Pons (tissue), 1 donor: ENCODE data around the gene PPP2R2C.

Source experiments
- DNase-seq: peaks from one replicate; pipeline ENCODE4 v3.0.0-alpha.2; 2016; ENCODE audit warnings: low spot score

PPP2R2C gene

DNA sequence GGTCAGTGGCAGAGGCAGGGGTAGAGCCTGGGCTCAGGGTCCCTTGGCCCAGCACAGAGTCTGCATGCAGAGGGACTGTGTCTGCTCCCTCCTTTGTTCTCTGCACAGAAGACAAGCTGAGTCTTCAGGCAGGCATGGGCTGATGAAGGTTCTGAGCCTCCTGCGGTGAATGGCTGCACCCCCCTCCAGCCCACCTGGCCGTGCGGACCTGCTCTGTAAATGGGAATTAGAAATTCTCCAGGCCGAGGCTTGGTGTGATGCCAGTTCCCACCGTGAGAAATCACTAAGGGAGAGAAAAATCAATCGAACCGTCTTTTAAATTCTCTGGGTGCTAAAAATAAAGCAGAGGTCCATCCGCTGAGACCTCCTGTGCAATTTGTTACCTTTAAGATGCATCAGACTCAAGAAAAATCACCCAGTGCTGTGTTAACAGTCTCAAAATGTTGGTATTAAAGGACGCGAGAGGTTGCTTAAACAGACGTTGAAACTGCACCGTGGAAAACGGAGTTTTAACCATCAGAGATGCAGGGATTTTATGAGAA is 106.8 kb downstream of the PPP2R2C start:
- no peak for DNase-seq

DNA sequence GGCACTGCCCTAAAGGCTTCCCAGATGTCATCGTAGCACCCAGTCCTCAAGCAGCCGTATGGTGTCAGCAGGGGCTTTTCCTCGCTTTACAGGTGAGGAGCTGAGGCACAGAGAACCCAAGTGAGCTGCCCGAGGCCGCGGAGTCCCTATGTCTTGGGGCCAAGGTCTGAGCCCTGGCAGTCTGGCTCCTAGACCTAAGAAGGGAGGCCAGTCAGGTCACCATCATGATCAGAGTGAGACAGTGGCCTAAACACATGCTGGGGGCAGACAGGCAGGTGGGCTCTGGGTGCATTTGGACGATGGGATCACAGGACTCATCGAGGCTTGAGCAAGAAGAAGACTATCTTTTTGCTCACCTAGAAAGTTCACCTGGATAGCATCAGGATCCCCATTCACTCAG is 107.8 kb downstream of the PPP2R2C start:
- no peak for DNase-seq

DNA sequence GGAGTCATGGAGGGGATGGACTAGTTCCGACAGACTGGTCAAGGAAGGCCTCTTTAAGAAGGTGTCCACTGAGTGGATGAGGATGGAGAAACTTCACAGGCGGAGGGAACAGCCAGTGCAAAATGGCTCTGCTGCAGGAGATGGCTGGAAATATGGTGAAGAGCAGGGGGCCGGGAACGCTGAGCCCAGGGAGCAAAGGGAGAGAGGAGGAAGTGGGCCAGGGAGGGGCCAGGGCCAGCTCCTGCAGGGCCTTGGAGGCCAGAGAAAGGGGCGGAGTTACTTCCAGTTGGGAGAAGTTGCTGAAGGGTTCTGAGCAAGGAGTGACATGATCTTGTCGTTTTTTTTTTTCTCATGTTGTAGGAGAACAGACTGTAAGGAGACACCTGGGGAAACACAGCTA is 108.3 kb downstream of the PPP2R2C start:
- no peak for DNase-seq

DNA sequence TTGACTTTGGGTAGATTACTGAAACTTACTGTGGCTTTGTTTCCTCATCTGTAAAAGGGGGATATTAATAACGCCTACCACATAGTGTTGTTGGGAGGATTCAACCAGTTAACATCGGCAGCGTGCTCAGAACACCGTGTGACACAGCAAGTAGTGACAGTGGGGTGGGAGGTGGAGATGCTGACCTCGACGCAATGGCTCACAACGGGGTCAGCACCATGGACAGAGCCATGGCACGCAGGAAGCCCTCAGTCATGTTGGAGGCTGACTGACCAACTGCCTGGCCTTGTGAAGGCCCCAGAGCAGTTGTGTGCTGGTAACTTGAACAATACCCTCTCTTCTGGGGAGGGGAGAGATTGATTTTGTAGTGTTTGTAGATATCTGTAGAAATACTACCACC is 109.5 kb downstream of the PPP2R2C start:
- no peak for DNase-seq

DNA sequence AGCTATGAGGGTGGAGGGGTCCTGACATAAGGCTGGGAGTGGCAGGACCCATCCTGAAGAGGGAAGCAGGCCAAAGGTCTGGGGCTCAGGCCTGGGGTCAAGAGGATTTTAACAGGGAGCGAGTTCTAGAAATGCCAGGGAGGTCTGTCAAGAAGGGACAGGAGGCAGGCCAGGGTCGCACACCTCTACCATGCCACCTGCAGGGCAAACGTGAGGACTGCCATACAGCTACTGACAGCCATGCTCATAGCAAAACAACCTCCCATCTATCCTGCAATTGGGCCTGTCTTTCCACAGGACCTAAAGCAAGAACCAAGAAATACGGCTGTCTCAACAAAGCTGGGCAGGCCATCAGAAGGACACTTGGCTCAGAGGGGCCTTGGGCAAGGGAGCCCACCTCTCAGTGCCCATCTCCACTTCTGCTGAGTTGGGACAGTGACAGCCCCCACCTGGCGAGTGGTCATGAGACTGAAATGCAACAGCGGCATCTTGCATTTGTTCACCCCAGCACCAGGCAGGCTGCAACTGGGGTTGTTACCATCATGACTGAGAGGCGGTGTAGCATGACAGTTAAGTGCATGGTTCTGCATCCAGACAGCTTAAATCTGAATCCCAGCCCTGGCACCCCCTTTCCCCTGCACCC is 110.0 kb downstream of the PPP2R2C start:
- no peak for DNase-seq

DNA sequence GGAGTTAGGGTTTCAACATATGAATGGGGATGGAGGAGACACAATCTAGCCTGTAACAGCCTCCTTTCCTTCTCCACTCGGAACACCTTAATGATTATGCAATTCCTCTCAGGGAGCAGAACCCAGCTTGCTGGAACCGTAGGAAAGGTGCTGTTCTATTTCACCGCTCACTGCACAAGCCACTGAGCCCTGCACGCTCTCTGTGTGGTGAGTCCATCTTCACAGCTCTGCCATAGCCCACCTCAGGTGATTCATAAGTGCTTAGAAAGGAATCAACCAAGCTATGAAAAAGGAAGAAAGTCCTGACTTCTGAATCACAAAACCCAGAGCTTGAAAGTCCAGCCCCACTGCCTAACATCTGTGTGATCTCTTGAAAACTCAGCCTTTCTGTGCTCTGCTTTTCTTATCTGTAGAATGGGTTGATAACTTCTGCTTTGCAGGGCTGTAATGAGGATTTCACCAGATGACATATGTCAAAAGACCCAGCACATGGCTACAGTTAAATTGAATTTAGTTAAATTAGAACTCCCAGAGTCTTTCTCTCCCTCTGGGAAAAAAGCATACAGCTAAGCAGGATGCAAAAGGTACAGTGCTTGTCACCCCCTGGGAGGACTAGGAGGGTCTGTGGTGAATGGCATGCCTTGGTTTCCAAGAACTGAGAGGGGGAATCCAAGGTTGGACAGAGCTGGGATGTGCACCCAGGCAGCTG is 111.2 kb downstream of the PPP2R2C start:
- no peak for DNase-seq

DNA sequence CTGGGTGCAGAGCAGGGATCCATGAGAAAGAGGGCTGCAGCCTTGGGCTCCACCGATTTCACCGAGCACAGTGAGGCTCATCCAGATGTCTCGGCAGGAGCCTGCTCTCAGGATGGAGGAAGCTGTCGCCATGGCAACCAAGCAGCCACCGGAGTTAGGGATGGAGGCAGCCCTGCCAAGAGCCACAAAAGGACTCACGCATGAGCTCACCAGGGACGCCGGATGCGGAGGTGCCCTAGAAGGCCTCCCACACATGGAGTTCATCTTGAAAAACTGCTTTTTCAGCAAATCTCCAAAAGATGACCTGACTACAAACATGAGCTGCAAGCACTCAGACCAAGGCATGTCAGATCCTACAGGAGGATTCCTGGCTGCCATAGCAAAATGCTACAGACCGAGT is 112.0 kb downstream of the PPP2R2C start:
- no peak for DNase-seq

DNA sequence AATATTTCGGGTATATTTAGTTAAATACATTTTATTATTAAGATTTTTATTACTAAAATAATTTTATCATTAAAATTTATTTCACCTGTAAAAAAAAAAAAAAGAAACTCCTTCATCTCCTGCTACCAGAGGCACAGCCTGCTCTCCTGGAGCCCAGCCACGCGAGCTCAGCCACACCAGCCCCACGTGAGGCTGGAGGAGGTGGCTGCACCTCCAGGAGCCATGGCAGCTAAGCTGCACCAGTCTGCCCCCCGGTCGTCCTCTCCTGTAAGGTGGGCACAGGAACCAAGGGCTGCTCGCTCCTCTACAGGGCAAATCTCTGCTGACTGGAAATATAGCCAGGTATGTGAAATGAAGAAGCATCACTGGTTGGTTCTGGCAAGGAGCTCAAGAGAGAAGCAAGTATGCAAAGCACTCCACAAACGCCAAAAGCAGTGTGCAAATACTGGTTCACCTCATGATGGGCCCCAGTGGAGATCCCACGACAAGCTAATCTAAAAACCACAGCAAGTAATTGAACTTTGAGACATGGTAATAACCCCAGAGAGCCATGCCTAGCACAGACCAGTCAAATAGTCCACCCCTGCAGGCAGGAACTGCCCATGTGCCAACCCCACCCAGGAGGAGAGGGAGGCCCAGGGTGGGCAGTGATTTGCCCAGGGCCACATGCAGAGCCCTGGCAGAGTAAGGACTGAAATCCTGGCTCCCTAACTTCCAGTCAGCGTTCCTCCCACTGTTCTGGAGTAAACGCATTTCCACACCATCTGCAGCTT is 112.7 kb downstream of the PPP2R2C start:
- DNase-seq: no peak

DNA sequence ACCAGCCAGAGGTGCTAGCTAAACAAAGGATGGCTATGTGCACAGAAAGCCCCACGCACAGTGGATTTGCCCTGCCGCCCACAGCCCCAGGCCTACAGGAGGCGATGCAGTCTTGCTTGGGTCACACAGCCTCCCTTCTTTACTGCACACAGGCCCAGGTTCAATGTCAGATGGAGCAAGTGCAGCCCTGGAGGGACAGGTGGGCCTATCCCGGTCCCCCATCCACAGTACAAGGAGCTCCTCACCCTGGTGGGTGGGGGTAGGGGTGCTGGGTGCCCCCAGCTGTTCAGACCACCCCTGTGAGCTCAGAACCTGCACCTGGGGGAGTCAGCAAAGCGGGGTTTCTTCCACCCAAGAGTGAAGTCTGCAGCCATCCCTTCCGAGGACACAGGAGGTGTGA is 114.9 kb downstream of the PPP2R2C start:
- DNase-seq: no peak

DNA sequence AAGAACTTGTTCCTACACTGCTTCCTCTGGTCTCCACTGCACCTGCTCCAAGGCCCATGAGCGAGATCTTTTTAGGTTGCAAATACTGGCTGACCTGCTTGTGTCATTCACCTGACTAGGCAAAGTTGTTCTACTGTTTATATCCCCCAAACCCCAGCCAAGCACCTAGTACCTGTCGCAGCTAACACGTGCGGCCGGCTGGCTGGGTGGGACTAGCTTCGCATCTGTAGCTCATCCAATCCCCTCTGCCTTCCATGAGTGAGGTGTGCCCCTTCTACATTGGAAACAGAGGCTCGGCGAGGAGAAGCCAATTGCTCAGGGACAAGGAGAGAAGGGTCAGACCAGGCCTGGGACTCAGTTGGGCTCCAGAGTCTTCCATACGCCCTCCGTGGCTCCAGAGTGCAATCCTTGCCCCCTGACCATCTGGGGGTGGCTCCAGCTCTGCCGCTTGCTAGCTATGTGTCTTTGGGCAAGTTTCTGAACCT is 116.3 kb downstream of the PPP2R2C start:
- DNase-seq: no peak

DNA sequence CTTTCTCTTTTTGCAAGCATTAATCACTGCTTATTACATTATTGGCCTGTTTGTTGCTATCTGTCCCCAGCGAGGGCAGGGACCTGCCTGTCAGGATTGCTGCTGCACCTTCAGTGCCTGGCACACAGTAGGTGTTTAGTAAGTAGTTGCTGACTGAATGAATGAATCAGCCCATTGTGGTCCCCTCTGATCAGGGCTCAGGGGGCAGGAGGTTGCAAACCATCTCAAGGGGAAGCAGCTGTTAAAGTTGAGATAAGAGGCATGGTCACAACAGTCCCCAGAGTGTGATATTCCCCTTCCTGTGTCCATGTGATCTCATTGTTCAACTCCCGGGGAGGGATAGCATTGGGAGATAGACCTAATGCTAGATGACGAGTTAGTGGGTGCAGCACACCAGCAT is 117.4 kb downstream of the PPP2R2C start:
- DNase-seq: no peak

DNA sequence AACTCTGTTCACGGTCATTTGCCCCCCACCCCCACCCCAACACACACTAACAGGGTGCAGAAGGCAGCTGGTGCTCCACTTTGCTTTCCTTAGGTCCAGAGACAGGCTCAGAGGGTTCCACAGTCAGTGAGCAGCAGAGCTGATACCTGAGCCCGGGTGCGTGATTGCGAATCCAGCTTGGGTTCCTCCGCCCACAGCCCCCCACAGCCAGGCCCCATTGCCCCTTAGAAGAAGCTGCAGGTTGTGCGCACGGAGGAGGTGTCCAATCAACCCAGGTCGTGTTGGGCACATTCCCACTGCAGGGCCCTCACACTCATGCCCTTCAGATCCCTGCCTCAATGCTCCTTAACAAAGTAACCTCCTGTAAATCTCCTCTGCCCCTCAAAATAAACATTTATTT is 117.8 kb downstream of the PPP2R2C start:
- DNase-seq: no peak

DNA sequence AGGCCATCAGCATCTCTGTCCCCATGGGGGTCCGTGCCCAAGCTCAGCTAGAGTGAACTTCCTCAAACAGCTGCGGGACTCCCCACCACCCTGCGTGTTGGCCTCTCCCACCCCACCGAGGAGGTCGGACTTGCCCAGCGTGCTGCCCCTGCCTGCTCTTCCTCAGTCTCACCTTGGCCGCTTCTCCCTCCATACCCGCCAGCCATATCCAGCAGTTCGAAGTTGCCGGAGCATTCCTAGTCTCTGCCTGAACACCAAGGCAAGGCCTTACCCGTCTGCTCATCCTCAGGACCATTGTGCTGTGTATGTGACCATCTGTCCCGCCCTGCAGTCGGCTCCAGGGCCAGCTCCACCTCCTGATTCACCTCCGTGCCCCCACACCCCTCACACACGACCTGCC is 118.3 kb downstream of the PPP2R2C start:
- no peak for DNase-seq

DNA sequence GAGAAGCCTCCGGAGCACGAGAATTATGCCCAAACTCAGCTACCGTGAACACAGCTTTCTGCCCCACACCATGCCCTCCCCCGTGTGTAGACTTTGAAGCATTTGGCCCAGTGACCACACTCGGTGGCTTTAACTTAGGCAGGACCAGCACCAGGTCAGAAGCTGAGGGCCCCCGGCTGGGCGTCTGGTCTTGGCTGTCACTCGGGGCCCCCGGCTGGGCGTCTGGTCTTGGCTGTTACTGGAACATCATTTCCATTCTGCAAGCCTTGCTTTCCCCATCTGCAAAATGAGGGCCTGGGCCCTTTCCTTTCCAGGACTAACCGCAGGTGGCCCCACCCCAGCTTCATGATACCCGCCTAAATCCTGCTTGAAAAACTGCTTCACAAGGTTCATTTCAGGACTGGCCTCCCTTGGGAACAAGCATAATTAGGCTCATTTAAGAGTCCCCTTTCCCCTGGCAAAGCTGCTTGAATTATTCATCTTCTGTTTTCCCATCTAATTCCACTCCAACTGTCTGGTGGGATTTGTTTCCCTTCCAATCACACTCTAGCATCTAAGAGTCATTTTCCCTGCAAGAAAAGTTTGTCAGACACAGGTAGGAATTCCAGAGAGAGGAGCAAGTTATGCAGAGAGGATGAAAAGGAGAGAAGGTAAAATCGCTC is 120.3 kb downstream of the PPP2R2C start:
- DNase-seq: no peak

DNA sequence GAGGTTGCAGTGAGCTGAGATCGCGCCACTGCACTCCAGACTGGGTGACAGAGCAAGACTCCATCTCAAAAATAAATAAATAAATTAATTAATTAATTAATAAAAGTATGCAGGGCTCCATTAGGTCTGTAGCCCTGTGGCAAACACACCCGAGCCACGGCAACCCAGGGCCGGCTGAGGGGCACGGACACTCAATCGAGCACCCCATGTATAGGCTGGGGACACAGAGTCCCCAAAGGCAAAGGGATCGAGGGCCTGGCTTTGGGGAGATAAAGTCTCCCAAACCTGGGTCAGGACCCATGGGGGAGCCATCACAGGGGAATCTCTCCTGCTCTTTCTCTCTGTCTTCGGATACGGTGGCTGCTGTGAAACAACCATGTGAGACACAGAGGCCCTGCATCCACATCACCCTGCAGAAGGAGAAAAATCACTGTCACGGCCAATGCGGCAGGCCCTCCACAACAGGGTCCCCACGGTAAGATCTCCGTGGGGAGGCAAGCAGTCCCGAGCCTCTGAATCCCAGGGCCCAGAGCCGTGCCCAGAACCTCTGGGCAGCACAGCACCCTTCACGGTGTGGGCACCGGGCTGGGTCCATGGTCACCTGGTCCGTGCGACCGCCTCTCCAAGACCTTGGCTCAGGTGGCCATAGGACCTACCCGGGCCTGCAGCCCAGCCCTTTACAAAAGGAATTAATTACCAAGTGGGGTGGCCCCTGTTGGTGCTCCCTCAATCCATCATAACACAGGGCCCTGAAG is 121.0 kb downstream of the PPP2R2C start:
- no peak for DNase-seq

DNA sequence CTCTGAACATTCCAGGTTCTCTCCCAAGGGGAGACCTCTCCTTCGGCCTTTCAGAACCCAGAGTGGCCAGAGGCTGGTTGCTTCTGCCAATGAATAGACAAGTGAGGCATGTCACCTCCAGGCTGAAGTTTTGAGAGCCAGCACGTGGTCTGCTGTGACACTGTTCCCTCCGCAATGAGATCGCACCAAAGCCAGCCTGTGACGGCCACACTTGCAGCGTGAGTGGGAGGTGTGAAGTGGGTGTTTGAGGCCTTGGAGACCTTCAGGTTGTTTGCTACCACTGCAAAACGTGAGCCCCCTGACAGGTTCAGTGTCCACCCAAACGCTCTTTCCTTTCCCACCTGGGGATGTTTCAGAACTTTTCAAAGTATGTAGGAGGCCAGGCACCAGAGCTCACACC is 121.8 kb downstream of the PPP2R2C start:
- DNase-seq: no peak

DNA sequence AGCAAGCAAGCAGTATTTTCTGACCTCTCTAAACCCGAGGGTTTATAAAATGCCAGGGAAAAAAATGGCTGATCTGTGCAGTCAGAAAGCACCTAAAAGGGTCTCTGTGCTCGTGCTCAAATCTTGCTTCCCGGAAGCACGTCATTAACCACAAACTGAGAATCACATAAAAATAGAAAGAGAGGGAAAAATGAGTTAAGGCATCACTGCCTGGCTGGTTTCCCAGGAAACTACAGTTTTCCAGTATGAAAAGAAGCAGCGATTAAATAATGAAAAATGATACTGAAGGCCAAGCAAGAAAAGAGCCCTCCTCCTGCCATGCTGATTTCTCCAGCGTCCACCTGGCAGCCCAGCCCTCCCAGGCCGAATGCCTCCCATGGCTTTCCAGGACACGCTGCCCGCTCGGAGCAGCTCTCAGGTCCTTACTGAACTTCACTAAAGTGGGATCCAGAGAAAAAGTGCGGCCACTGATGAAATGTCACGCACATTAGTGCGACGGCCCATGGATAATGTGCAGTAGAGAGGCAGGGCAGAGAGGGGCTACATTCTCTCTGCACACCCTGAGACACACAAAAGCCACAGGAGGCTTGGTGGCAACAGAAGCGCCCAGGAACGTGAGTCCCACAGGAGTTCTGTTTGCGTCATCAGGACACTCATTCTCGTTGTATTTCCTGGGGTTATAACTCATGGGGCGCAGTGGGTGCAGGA is 122.4 kb downstream of the PPP2R2C start:
- DNase-seq: no peak

DNA sequence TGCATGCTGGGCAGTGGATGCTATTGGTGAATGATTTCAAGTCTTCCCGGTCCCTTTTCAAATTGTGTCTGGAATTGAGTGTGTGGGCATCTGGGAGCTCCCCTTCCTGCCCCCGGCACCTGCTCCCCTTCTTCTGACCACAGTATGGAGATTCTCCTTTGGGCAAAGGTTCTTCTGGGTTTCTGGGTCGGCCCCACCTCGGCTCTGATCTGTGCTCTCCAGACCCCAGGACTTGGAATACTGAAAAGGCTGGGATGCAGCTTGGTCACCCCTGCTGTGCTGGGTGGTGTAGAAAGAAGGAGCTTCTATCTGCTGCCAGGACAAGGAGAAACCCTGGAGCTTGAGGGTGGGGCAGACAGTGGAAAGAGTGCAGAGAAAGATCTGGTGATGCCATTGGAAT is 124.0 kb downstream of the PPP2R2C start:
- no peak for DNase-seq

DNA sequence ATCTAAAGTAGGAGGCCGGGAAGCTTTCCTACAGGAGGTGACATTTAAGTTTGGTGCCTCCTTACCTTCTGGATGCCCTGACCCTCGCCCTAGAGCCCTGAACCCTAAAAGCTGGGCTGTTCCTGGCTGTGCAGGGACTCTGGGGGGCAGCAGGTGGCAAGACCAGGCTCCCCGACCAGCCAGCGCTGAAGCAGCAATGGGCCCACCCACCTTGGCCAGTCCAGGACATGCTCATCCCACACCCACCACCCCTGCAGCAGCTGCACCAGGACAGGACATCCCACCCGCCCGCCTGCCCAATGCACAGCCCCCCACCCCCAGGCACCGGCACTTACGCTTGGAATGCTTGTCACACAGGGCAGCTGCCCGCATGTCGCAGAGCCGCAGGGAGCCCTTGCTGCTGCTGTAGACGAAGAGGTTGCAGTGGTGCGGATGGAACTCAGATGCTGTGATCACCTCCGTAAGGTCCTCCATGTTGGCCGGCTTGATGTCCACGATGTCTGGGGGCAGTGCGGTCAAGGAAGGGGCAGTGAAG is 124.8 kb downstream of the PPP2R2C start:
- no peak for DNase-seq

DNA sequence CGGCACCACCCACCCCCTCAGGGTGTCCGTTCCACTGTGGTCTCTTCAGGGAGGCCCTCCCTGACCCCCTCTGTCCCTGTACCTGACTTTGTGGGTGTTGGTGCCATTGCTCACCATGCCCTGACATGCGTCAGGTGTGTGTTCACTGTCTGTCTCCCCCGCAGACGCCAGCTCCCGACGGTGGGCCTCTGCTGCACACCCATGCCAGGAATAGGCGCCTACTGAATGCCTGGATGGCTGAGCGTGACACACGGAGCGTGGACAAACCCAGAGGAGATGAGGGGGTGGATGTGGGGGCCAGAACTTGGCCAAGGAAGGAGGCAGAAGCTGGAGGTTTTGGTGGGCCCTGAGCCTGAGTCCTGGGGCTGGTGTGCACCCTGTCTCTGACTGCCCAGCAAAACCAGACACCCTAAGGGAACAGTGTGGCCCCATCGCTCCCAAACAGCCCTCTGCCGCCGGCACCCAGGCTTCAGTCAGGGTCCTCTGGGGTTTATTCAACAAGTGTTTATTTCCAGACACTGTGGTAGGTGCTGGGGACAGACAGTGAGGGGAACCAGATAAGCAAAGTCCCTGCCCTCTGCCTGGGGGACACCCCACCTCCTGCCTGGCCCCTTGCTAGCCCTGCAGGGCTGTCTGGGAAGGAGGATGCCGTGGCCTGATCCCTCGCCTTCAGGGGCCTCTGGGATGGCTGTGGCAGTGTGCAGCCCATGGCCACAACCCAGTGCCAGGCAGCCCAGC is 125.9 kb downstream of the PPP2R2C start:
- DNase-seq: no peak
